Lung (tissue), 12 donors: ENCODE results near the gene GRIP2. TPM values are rescaled to one million over a fixed set of nuclear protein-coding genes. Genes with fewer than 3 reads are reported as not detected.
A peak's percentile ranks its signal among the peaks of the same experiment; 100 is the strongest.

Experiments
- ATAC-seq: fragments of 200-7000 bp; cut with Tn5 transposase; one replicate; pipeline ENCODE4 v1.9.1; 2020; ENCODE audit warnings: moderate number of reproducible peaks; ENCODE audit not compliant: insufficient read depth, low FRiP score
- DNase-seq, 3 donors: peaks; one replicate each; pipeline ENCODE4 v3.0.0-alpha.2; 2013 to 2017
- H3K27ac ChIP-seq, 2 donors: one replicate each; pipeline ENCODE4 v1.5.1; 2013; ENCODE audit warnings: mild to moderate bottlenecking in 2 of 2, moderate library complexity in 2 of 2, control low read depth in 1 of 2, inconsistent platforms in 1 of 2, low read depth in 1 of 2, low read length in 1 of 2
- H3K27me3 ChIP-seq, 3 donors: one replicate each; pipeline ENCODE4 v1.5.1; 2013; ENCODE audit warnings: low read length in 2 of 3; ENCODE audit not compliant: control insufficient read depth in 3 of 3, insufficient read depth in 3 of 3
- H3K36me3 ChIP-seq, 4 donors: one replicate each; pipeline ENCODE4 v1.5.1; 2013; ENCODE audit warnings: low read length in 4 of 4, mild to moderate bottlenecking in 1 of 4, moderate library complexity in 1 of 4; ENCODE audit not compliant: control insufficient read depth in 4 of 4, insufficient read depth in 4 of 4
- H3K4me1 ChIP-seq, 5 donors: one replicate each; pipeline ENCODE4 v1.5.1; 2013; ENCODE audit warnings: low read length in 5 of 5, mild to moderate bottlenecking in 2 of 5, moderate library complexity in 1 of 5; ENCODE audit not compliant: control insufficient read depth in 5 of 5, insufficient read depth in 5 of 5
- H3K4me3 ChIP-seq: one replicate; pipeline ENCODE4 v1.5.1; 2013; ENCODE audit warnings: mild to moderate bottlenecking, control low read depth, moderate library complexity
- H3K9ac ChIP-seq, 2 donors: one replicate each; pipeline ENCODE4 v1.5.1; 2013; ENCODE audit warnings: low read length in 2 of 2, control low read depth in 1 of 2; ENCODE audit not compliant: insufficient read depth in 1 of 2
- H3K9me3 ChIP-seq, 4 donors: one replicate each; pipeline ENCODE4 v1.5.1; 2013; ENCODE audit warnings: low read length in 3 of 4, mild to moderate bottlenecking in 1 of 4, moderate library complexity in 1 of 4; ENCODE audit not compliant: control insufficient read depth in 4 of 4, insufficient read depth in 3 of 4
- WGBS, 2 donors: extraction: QIAGEN DNeasy Blood & Tissue Kit; methylation state at CpG; one replicate each; pipeline ENCODE4 v1.1.7; 2013; 5-methylcytosine and 5-hydroxymethylcytosine counted together
- polyA plus RNA-seq, 2 donors: library from polyadenylated mRNA; stranded (reverse); fragments of 200-250 nt; gene quantifications; one replicate each; pipeline ENCODE4 v1.2.1, GENCODE V29; 2013
- total RNA-seq, 2 donors: library from RNA; depleted of rRNA in 1 of 2; stranded (reverse); fragments of >200 nt in 1 of 2; gene quantifications; one replicate each; pipeline ENCODE4 v1.2.1, GENCODE V29; 2014 to 2021
- TF ChIP-seq, protein P1 (sequence below): IDR thresholded peaks from 2 replicates; pipeline ENCODE4 v1.5.1; 2012; ENCODE audit warnings: mild to moderate bottlenecking; ENCODE audit errors: control extremely low read depth, extremely low read depth
- donor health status: control.
- donor health status: control.
- donor health status: Bipolar disorder and iron deficiency.
- donor health status: healthy.
- donor health status: DM: yes; HTN: yes; CAD: no.

The GRIP2 gene
- total and polyA plus RNA-seq, 4 donors = 0.05 to 1.2 (median 0.64) TPM

DNA sequence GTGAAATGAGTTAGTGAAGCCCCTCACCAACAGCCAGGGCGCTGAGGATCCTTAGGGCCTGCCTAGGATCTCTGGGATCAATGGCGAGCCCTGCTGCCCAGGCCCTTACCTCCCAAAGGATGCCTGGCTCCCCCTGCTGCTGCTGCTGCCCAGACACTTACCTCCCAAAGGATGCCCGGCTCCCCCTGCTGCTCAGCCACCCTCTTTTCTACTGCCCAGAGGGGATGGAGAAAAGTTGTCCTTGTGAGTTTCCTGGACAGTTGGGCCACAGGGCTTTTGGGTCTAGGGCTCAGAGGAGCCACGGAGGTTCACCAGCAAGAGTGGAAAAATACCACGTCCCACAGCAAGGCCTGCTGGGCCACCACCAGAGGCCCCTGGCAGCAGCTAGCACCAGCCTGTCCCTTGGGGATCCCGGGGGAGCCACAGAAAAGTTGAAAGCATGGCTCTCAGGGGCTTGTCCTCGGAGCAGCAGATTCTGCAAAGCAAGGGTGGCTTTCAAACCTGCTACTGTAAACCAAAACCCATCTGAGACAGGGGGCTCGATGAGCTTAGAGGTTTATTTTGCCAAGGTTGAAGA is 78.3 kb downstream of the GRIP2 start:
- ATAC-seq (no peak), DNase-seq (peak; percentile 75 to 79 (median 77))
- TF ChIP-seq, protein P1, sequence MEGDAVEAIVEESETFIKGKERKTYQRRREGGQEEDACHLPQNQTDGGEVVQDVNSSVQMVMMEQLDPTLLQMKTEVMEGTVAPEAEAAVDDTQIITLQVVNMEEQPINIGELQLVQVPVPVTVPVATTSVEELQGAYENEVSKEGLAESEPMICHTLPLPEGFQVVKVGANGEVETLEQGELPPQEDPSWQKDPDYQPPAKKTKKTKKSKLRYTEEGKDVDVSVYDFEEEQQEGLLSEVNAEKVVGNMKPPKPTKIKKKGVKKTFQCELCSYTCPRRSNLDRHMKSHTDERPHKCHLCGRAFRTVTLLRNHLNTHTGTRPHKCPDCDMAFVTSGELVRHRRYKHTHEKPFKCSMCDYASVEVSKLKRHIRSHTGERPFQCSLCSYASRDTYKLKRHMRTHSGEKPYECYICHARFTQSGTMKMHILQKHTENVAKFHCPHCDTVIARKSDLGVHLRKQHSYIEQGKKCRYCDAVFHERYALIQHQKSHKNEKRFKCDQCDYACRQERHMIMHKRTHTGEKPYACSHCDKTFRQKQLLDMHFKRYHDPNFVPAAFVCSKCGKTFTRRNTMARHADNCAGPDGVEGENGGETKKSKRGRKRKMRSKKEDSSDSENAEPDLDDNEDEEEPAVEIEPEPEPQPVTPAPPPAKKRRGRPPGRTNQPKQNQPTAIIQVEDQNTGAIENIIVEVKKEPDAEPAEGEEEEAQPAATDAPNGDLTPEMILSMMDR = peak; percentile 19
- WGBS, 2 donors = 80 to 84% methylated on average over 8 of the region's 8 CpGs
- Histone ChIP-seq H3K9me3 (no peaks in the 10 kb centered on the region), H3K27ac (no peak overlapping the region), H3K4me1 (peaks cover 3 to 15% (median 9%) of the 10 kb centered on the region in 5 donors), H3K36me3 (peaks cover 8 to 50% (median 12%) of the 10 kb centered on the region in 4 donors), H3K27me3 (no peaks in the 10 kb centered on the region), H3K9ac (no peak overlapping the region), H3K4me3 (no peak overlapping the region)

- peaks cover 8 to 47% (median 13%) of the 10 kb centered on the region in 4 donors for H3K36me3 ChIP-seq
- no peak for DNase-seq
- no peaks in the 10 kb centered on the region for H3K9me3 ChIP-seq
- no peaks in the 10 kb centered on the region for H3K27me3 ChIP-seq
- no peak overlapping the region for H3K9ac ChIP-seq
- 84 to 88% methylated on average over 13 of the region's 13 CpGs for WGBS, 2 donors
- ATAC-seq = no peak
- peak overlapping the region in 1 of 2 donors; percentile 17 for H3K27ac ChIP-seq
- TF ChIP-seq, protein P1 = no peak
- H3K4me3 ChIP-seq = no peak overlapping the region
- peaks cover 3 to 15% (median 9%) of the 10 kb centered on the region in 5 donors for H3K4me1 ChIP-seq
Measured at GRCh38 chr3:14461006-14461747, 79.0 kb downstream of the GRIP2 start.

DNA sequence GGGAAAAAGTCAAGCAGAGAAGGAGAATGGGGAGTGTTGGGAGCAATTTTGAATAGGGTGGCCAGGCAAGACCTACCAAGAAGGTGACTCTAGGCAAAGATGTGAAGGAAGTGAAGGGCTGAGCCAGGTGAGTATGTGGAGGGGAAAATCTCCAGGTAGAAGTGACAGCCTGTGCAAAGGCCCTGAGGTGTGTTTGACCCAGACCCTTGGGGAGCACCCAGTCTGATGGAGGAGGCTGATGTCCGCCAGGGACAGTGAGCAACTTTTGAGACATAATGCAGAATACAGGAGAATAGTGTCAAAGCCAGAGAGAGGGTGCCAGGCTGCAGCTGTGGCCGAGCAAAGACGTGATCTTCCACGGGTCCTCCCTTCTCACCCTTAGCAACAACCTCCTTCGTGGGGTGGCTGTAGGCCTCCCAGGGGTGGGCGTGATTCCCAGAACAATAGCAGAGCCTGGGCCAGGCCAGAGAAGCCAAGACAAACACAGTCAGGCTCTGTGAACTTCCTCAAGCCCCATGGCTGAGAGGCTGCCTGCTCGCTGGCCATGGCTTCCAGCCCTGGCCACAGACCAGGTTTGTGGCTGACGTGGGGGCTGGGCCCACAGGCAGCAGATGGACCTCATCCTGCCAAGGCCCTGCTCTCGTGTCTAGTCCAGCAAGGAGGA is 79.7 kb downstream of the GRIP2 start:
- Histone ChIP-seq H3K9me3 (no peaks in the 10 kb centered on the region), H3K36me3 (peaks cover 8 to 44% (median 12%) of the 10 kb centered on the region in 4 donors), H3K27ac (peak overlapping the region in 1 of 2 donors; percentile 17), H3K27me3 (no peaks in the 10 kb centered on the region), H3K9ac (no peak overlapping the region), H3K4me1 (peaks cover 3 to 15% (median 9%) of the 10 kb centered on the region in 5 donors), H3K4me3 (no peak overlapping the region)
- TF ChIP-seq, protein P1 = no peak
- 49 to 79% methylated on average over 9 of the region's 9 CpGs for WGBS, 2 donors
- ATAC-seq = peak; percentile 60
- peak; percentile 50 to 66 (median 51) for DNase-seq
